Epithelial cell of esophagus (primary cell): ENCODE data around the gene ZCCHC24.

Experiments
- DNase-seq: peaks from one replicate; pipeline ENCODE4 v3.0.0; 2010; ENCODE audit warnings: low read depth
- H3K4me3 ChIP-seq: 2 replicates; pipeline ENCODE4 v1.5.1; 2011; ENCODE audit warnings: mild to moderate bottlenecking, low read length, control low read depth
- CTCF ChIP-seq: IDR thresholded peaks from 2 replicates; pipeline ENCODE4 v1.5.1; 2011; ENCODE audit warnings: low read depth, mild to moderate bottlenecking, low read length, control low read depth, inconsistent platforms; ENCODE audit not compliant: insufficient read depth; ENCODE audit errors: missing control alignments

Gene ZCCHC24

GRCh38 chr10:79411546-79412495, 33.6 kb downstream of the ZCCHC24 start:
- no peak for DNase-seq
- TF ChIP-seq CTCF: no peak
- H3K4me3 ChIP-seq: no peak overlapping the region

GRCh38 chr10:79410315-79411094, 34.9 kb downstream of the ZCCHC24 start:
- no peak for DNase-seq
- no peak for TF ChIP-seq CTCF
- no peak overlapping the region for H3K4me3 ChIP-seq

- no peak overlapping the region for H3K4me3 ChIP-seq
- no peak for DNase-seq
- no peak for TF ChIP-seq CTCF
Observed at GRCh38 chr10:79409726-79410085, 35.7 kb downstream of the ZCCHC24 start.

GRCh38 chr10:79409038-79409725, 36.2 kb downstream of the ZCCHC24 start:
- DNase-seq: no peak
- no peak for TF ChIP-seq CTCF
- H3K4me3 ChIP-seq: no peak overlapping the region

GRCh38 chr10:79407811-79408795, 37.3 kb downstream of the ZCCHC24 start:
- DNase-seq: no peak
- no peak for TF ChIP-seq CTCF
- no peak overlapping the region for H3K4me3 ChIP-seq

- no peak for DNase-seq
- H3K4me3 ChIP-seq: no peak overlapping the region
- no peak for TF ChIP-seq CTCF
Observed at GRCh38 chr10:79407423-79407796, 38.0 kb downstream of the ZCCHC24 start.
